ENCODE results near the gene CENPP.

Gene CENPP

DNA sequence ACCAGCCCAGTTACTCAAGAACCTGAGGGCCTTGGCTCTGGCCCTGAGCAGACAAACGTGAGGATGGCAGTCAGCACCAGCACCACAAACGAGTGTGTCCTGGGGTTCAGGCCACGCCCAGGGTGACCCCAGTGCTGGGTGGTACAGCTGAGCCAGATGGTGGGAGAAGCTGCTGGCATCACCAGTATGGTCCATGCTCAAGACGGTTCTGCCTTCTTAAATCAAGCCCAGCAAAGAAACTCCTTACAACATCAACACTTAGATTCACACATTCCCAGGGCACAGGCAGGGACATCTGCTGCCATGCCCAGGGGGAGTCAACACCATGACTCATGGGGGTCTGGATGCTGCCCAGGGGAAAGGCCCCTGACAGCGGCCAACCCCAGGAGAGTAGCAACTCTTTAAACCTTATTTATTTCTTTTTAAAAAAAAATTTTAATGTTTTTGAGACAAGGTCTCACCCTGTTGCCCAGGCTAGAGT is 312.9 kb downstream of the CENPP start:
- no peak overlapping the region for H3K4me3 ChIP-seq (ENCODE audit: low read depth, low read length)
- TF ChIP-seq, protein P1, sequence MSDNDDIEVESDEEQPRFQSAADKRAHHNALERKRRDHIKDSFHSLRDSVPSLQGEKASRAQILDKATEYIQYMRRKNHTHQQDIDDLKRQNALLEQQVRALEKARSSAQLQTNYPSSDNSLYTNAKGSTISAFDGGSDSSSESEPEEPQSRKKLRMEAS (IDR thresholded peaks at IDR 0.05; ENCODE audit: low read depth, low read length), result no peak
- TF ChIP-seq MYC (IDR thresholded peaks at IDR 0.05; ENCODE audit: low read depth, low read length) (no peak), POLR2A (IDR thresholded peaks at IDR 0.05; ENCODE audit: extremely low read depth, insufficient read length) (no peak)
- TF ChIP-seq, protein P2, sequence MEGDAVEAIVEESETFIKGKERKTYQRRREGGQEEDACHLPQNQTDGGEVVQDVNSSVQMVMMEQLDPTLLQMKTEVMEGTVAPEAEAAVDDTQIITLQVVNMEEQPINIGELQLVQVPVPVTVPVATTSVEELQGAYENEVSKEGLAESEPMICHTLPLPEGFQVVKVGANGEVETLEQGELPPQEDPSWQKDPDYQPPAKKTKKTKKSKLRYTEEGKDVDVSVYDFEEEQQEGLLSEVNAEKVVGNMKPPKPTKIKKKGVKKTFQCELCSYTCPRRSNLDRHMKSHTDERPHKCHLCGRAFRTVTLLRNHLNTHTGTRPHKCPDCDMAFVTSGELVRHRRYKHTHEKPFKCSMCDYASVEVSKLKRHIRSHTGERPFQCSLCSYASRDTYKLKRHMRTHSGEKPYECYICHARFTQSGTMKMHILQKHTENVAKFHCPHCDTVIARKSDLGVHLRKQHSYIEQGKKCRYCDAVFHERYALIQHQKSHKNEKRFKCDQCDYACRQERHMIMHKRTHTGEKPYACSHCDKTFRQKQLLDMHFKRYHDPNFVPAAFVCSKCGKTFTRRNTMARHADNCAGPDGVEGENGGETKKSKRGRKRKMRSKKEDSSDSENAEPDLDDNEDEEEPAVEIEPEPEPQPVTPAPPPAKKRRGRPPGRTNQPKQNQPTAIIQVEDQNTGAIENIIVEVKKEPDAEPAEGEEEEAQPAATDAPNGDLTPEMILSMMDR (IDR thresholded peaks at IDR 0.05; ENCODE audit: low read depth, low read length), result no peak
- DNase-seq (ENCODE audit: low read depth), result no peak

DNA sequence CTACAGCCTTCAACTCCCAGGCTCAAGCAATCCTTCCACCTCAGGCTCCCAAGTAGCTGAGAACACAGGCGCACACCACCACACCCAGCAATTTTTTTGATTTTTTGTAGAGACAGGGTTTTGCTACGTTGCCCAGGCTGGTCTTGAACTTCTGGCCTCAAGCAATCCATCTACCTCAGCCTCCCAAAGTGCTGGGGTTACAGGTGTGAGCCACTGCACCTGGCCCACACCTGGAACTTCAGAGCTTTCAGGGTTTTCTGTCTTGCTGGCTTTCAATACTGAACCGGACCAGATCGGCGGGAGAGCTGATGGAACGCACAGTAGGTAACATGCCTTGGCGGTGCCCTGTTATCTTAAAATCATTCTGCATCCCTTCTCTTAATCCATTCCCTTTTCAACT is 313.4 kb downstream of the CENPP start:
- no peak for DNase-seq (ENCODE audit: low read depth)
- no peak overlapping the region for H3K4me3 ChIP-seq (ENCODE audit: low read depth, low read length)
- TF ChIP-seq, protein P1 (IDR thresholded peaks at IDR 0.05; ENCODE audit: low read depth, low read length), result no peak
- no peak for TF ChIP-seq MYC (IDR thresholded peaks at IDR 0.05; ENCODE audit: low read depth, low read length)
- TF ChIP-seq POLR2A (IDR thresholded peaks at IDR 0.05; ENCODE audit: extremely low read depth, insufficient read length), result no peak
- TF ChIP-seq, protein P2 (IDR thresholded peaks at IDR 0.05; ENCODE audit: low read depth, low read length), result no peak

DNA sequence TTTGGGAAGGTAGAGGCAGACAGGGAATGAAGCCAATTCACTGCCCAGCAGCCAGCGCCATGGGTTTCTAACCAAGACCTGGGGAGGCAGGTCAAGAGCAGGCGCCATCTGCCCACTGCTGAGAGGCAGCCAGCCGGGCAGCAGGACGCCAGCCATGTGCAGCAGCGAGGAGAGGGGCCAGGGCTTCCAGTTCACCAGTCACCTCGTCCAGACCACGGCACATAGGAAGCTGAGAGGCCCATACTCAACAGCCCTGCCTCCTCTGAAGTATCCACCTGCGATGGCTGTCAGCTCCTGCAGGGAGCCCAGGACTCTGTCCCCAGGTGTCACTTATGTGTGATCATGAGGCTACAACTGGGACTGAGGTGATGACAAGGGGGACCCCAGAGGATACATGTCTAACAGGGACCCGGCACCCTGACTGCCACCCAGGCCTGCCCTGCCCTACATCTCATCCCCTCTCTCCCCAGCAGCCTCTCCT is 314.1 kb downstream of the CENPP start:
- H3K4me3 ChIP-seq (ENCODE audit: low read depth, low read length), result no peak overlapping the region
- TF ChIP-seq MYC (IDR thresholded peaks at IDR 0.05; ENCODE audit: low read depth, low read length) (no peak), POLR2A (IDR thresholded peaks at IDR 0.05; ENCODE audit: extremely low read depth, insufficient read length) (no peak)
- TF ChIP-seq, protein P2 (IDR thresholded peaks at IDR 0.05; ENCODE audit: low read depth, low read length), result no peak
- TF ChIP-seq, protein P1 (IDR thresholded peaks at IDR 0.05; ENCODE audit: low read depth, low read length), result no peak
- DNase-seq (ENCODE audit: low read depth), result no peak

DNA sequence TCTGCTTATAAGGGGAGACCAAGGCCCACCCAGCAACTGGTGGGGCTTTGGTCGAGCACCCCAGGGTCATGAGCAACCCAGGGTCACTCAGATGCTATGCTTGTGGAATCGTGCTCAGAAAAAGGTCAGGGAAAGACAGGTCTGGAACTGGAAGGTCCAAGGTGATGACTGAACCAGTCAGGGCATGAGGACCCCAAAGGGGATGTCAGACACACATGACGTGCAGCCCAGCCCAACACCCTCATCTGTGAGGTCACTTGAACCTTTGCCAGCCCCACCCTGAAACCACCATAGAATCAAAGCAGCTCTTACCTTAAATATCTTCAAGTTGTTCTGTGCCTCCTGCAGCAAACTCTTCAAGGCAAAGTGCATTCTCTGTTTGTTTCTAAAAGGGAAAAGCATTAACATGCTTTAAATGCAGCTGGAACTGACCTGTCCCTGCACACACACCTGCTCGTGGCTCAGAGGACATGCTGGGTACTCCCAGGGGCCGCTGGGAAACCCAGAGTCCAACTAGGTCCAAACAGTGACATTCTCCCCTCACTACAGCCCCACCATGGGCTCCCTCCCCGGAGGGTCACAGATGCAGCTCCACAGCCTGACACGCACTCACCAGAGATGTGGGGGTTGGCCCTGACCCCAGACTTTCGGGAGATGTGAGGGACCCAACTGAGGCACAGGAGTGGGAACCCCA is 314.8 kb downstream of the CENPP start:
- no peak for DNase-seq (ENCODE audit: low read depth)
- TF ChIP-seq, protein P1 (IDR thresholded peaks at IDR 0.05; ENCODE audit: low read depth, low read length), result no peak
- TF ChIP-seq MYC (IDR thresholded peaks at IDR 0.05; ENCODE audit: low read depth, low read length) (no peak), POLR2A (IDR thresholded peaks at IDR 0.05; ENCODE audit: extremely low read depth, insufficient read length) (no peak)
- TF ChIP-seq, protein P2 (IDR thresholded peaks at IDR 0.05; ENCODE audit: low read depth, low read length), result no peak
- no peak overlapping the region for H3K4me3 ChIP-seq (ENCODE audit: low read depth, low read length)

DNA sequence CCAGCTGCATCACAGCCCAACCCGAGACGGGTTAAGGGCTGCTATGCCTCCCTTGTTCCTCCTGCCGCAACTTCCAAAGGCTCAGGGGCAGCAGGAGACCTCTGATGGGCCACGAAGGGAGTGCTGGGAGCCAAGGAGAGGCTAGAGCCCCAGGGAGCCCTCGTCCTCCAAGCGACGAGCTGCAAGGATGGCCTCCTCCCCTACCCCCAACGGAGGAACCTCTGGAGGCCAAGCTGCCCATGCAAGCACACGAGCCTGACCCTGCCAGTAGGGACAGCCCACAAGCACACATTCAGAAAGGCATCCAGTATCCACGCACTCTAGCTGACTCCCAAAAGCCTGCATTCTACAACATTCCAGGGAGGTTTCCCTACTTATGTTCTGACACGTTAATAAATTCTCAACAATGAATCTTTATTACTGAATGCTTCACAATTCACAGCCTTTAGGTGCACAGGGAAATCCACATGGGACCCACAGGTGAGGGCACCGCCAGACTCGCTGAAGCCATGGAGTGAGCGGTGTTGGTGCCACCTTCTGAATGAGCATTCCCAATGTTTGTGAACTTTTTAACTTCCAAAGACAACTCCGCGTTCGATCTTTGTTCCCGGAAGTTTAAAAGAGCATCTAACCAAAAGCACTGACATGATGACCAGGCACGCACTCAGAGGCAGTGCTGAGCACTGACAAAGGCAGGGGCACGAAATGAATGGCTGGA is 315.5 kb downstream of the CENPP start:
- H3K4me3 ChIP-seq (ENCODE audit: low read depth, low read length), result no peak overlapping the region

More for the DNA sequence above, 315.5 kb downstream of the CENPP start:
- TF ChIP-seq, protein P1 (IDR thresholded peaks at IDR 0.05; ENCODE audit: low read depth, low read length), result no peak
- TF ChIP-seq MYC (IDR thresholded peaks at IDR 0.05; ENCODE audit: low read depth, low read length) (no peak), POLR2A (IDR thresholded peaks at IDR 0.05; ENCODE audit: extremely low read depth, insufficient read length) (no peak)
- TF ChIP-seq, protein P2 (IDR thresholded peaks at IDR 0.05; ENCODE audit: low read depth, low read length), result no peak
- DNase-seq (ENCODE audit: low read depth), result no peak

All from NB4 (cell line).